LHCN-M2 (cell line): Measurements from ENCODE around the gene INPP5B. TPM values are rescaled to one million over a fixed set of nuclear protein-coding genes. Genes with fewer than 3 reads are reported as not detected.

Experiments used
- DNase-seq: peaks from one replicate; pipeline ENCODE4 v3.0.0-alpha.2; 2012; ENCODE audit warnings: low read depth
- total RNA-seq: library from RNA; depleted of rRNA; stranded (reverse); fragments of >200 nt; gene quantifications from 2 replicates; pipeline ENCODE4 v1.2.3, GENCODE V29; 2014

INPP5B gene
- total RNA-seq, 1 experiment from 2014 or later = 22.7 TPM

GRCh38 chr1:37875833-37876232 is 71.0 kb downstream of the INPP5B start:
- peak; percentile 15 for DNase-seq

GRCh38 chr1:37872692-37873091 is 74.2 kb downstream of the INPP5B start:
- DNase-seq = no peak

GRCh38 chr1:37868466-37868865 is 78.4 kb downstream of the INPP5B start:
- DNase-seq = no peak

- DNase-seq = no peak
Observed at GRCh38 chr1:37867784-37868183, 79.1 kb downstream of the INPP5B start.

- DNase-seq = no peak
Observed at GRCh38 chr1:37866491-37866890, 80.4 kb downstream of the INPP5B start.

GRCh38 chr1:37865348-37866120 is 81.3 kb downstream of the INPP5B start:
- DNase-seq = peak; percentile 55

- DNase-seq = no peak
Observed at GRCh38 chr1:37862330-37862729, 84.5 kb downstream of the INPP5B start.

- no peak for DNase-seq
Observed at GRCh38 chr1:37861151-37861550, 85.7 kb downstream of the INPP5B start.

GRCh38 chr1:37860346-37860666 is 86.5 kb downstream of the INPP5B start:
- DNase-seq = no peak

- peak; percentile 96 for DNase-seq
Observed at GRCh38 chr1:37859507-37860345, 87.1 kb downstream of the INPP5B start, which contains the start of gene MTF1. TSS of gene MTF1 (minus strand) at chr1:37859592. CDS start at chr1:37857658, 1,934 bp downstream.

GRCh38 chr1:37858931-37859506 is 87.8 kb downstream of the INPP5B start:
- DNase-seq = peak; percentile 15

- DNase-seq = no peak
Observed at GRCh38 chr1:37854406-37854805, 92.4 kb downstream of the INPP5B start.

- no peak for DNase-seq
Observed at GRCh38 chr1:37853157-37853556, 93.7 kb downstream of the INPP5B start.

GRCh38 chr1:37851782-37852210 is 95.1 kb downstream of the INPP5B start:
- peak; percentile 32 for DNase-seq

- DNase-seq = no peak
Observed at GRCh38 chr1:37851262-37851661, 95.6 kb downstream of the INPP5B start.

GRCh38 chr1:37850352-37850955 is 96.4 kb downstream of the INPP5B start:
- DNase-seq = peak; percentile 50

- no peak for DNase-seq
Observed at GRCh38 chr1:37849480-37849879, 97.4 kb downstream of the INPP5B start.

GRCh38 chr1:37846647-37847339 is 100.1 kb downstream of the INPP5B start:
- no peak for DNase-seq

GRCh38 chr1:37845786-37846185 is 101.1 kb downstream of the INPP5B start:
- no peak for DNase-seq

GRCh38 chr1:37845049-37845646 is 101.7 kb downstream of the INPP5B start:
- DNase-seq = no peak

- no peak for DNase-seq
Observed at GRCh38 chr1:37844536-37844935, 102.3 kb downstream of the INPP5B start.
